ENCODE results near the gene ADI1.

DNA sequence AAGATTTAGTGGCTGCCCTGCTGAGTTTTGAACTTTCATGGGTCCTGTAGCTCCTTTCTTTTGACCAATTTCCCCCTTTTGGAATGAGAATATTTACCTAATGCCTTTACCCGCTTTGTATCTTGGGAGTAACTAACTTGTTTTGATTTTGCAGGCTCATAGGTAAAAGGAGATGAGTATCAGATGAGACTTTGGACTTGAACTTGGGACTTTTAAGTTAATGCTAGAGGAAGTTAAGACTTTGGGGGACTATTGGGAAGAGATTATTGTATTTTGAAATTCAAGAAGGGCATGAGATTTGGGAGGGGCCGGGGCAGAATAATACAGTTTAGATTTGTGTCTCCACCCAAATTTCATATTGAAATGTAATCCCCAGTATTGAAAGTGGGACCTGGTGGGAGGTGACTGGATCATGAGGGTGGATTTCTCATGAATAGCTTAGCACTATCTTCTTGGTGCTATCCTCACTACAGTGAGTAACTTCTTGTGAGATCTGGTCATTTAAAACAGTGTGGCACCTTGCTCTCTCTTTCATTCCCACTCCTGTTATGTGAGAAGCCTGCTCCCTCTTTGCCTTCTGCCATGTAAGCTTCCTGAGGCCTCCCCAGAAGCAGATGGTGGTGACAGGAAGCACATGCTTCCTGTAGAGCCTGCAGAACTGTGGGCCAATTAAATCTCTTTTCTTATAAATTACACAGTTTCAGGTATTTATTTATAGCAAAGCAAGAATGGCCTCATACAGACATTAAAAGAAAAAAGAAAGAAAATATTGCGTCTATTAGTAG, 6.1 kb downstream of the ADI1 start:
- TF ChIP-seq, protein P1, sequence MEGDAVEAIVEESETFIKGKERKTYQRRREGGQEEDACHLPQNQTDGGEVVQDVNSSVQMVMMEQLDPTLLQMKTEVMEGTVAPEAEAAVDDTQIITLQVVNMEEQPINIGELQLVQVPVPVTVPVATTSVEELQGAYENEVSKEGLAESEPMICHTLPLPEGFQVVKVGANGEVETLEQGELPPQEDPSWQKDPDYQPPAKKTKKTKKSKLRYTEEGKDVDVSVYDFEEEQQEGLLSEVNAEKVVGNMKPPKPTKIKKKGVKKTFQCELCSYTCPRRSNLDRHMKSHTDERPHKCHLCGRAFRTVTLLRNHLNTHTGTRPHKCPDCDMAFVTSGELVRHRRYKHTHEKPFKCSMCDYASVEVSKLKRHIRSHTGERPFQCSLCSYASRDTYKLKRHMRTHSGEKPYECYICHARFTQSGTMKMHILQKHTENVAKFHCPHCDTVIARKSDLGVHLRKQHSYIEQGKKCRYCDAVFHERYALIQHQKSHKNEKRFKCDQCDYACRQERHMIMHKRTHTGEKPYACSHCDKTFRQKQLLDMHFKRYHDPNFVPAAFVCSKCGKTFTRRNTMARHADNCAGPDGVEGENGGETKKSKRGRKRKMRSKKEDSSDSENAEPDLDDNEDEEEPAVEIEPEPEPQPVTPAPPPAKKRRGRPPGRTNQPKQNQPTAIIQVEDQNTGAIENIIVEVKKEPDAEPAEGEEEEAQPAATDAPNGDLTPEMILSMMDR (IDR thresholded peaks at IDR 0.05; ENCODE audit: insufficient read depth, low read length, poor library complexity, severe bottlenecking) = no peak
- no peak for TF ChIP-seq EZH2phosphoT487 (conservative IDR thresholded peaks at IDR 0.05; ENCODE audit: low read length)
